BJ (cell line): Measurements from ENCODE around the gene PNP. TPM values are rescaled to one million over a fixed set of nuclear protein-coding genes. Genes with fewer than 3 reads are reported as not detected.
A peak's percentile ranks its signal among the peaks of the same experiment; 100 is the strongest.

Source experiments
- CTCF ChIA-PET: fragments of 350-600 bp; formaldehyde crosslinking; extraction: SDS; loops from one replicate; lab custom pipeline; 2021; ENCODE audit warnings: antibody characterized with exemption, inconsistent platforms; lab: Yijun Ruan, JAX
- POLR2A ChIA-PET: fragments of 300-600 bp; sonication (Branson Sonifier 250); formaldehyde crosslinking; extraction: SDS; loops from one replicate; lab custom pipeline; 2021; ENCODE audit warnings: antibody characterized with exemption; lab: Charles Lee
- DNase-seq: peaks from one replicate; pipeline ENCODE4 v3.0.0-alpha.2; 2011; ENCODE audit warnings: low read depth
- H3K27me3 ChIP-seq: 2 replicates; pipeline ENCODE4 v1.6.0; 2011; ENCODE audit warnings: low read length; ENCODE audit not compliant: control insufficient read depth, insufficient read depth
- H3K36me3 ChIP-seq: 2 replicates; pipeline ENCODE4 v1.5.1; 2011; ENCODE audit warnings: low read length; ENCODE audit not compliant: control insufficient read depth, insufficient read depth
- H3K4me3 ChIP-seq: 2 replicates; pipeline ENCODE4 v1.5.1; 2011; ENCODE audit warnings: low read depth, mild to moderate bottlenecking, control low read depth, low read length
- CTCF ChIP-seq: IDR thresholded peaks from 2 replicates; pipeline ENCODE4 v1.5.1; 2011; ENCODE audit warnings: low read depth, mild to moderate bottlenecking, control low read depth, inconsistent platforms, low read length, moderate library complexity; ENCODE audit not compliant: insufficient read depth
- polyA plus RNA-seq: library from polyadenylated mRNA; depleted of rRNA; stranded (reverse); fragments of >200 nt; gene quantifications from 2 replicates; pipeline ENCODE4 v1.2.3, GENCODE V29; 2011

PNP gene
- polyA plus RNA-seq, 1 experiment = 21.4 TPM

GRCh38 chr14:20470603-20470901 is 1.3 kb downstream of the PNP start:
- ChIA-PET CTCF (interaction anchor here (1.0 kb wide), 1 partner anchor 50 kb away, joined by 3 read pairs; no protein-coding TSS in a partner anchor), POLR2A (interaction anchor here (1.1 kb wide), 1 partner anchor 127 kb away, joined by 3 read pairs; the partner anchor contains the start of gene PARP2)
- no peak for DNase-seq
- Histone ChIP-seq H3K27me3 (no peaks in the 10 kb centered on the region), H3K4me3 (peak overlapping the region; percentile 70), H3K36me3 (peaks cover 2% of the 10 kb centered on the region; the same call in 1 of the 2 replicates)
- TF ChIP-seq CTCF = no peak

DNA sequence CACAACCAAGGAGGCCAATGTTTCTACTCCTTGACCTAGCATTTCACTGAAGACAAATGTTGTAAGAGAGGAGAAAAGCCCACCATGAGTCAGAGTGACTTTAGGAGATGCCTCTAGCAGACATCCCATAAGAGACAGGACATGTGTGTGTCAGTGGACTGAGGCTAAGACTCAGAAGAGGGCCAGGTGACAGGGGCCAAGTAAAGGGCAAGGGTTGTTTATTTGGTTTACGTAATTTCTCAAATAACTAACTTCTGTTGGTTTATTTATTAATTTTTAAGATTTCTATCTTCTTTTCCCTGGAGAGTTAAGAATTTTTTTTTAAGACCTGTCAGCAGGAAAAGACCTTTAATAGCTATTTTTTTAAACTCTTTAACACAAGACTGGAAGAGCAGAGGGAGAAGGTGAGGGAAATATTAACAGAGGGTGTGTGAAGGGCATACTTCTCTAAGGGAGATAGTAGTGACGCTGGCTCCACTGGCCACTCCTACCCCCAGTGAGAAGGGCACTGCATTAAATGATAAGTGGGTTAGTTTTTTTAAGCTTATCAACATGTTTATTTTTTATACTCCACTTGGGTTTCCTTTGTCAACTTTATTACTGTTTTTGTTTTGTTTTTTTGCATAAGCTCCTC is 3.4 kb downstream of the PNP start:
- TF ChIP-seq CTCF = no peak
- ChIA-PET CTCF (interaction anchor here (1.0 kb wide), 1 partner anchor 10 kb away, joined by 3 read pairs; no protein-coding TSS in a partner anchor), POLR2A (no interaction called here)
- Histone ChIP-seq H3K4me3 (no peak overlapping the region), H3K36me3 (peaks cover 2% of the 10 kb centered on the region; the same call in 1 of the 2 replicates), H3K27me3 (no peaks in the 10 kb centered on the region)
- DNase-seq = no peak

GRCh38 chr14:20476776-20477175 is 7.6 kb downstream of the PNP start:
- no peak for TF ChIP-seq CTCF
- CTCF ChIA-PET = no interaction called here
- no peak overlapping the region for H3K4me3 ChIP-seq
- POLR2A ChIA-PET = no interaction called here
- no peak for DNase-seq
- no peaks in the 10 kb centered on the region for H3K27me3 ChIP-seq
- peaks cover 2% of the 10 kb centered on the region; the same call in 1 of the 2 replicates for H3K36me3 ChIP-seq

GRCh38 chr14:20477211-20477876 is 8.1 kb downstream of the PNP start:
- H3K4me3 ChIP-seq = no peak overlapping the region
- no peak for DNase-seq
- POLR2A ChIA-PET = no interaction called here
- H3K36me3 ChIP-seq = peaks cover 2% of the 10 kb centered on the region; the same call in 1 of the 2 replicates
- TF ChIP-seq CTCF = no peak
- H3K27me3 ChIP-seq = no peaks in the 10 kb centered on the region
- CTCF ChIA-PET = no interaction called here

DNA sequence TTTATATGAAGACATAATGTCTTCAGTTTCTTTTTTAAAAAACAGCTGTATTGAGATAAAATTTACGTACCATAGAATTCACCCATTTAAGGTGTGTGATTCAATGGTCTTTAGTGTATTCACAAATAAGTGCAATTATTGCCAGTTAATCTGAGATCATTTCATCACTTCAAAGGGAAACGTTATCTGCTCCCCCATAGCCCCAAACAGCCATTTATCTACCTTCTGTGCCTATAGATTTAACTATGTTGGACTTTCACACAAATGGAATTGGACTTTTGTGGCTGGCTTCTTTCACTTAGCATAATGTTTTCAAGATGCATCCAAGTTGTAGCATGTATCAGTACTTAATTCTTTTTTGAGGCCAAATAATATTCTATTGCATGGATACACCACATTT is 9.7 kb downstream of the PNP start:
- POLR2A ChIA-PET = no interaction called here
- H3K27me3 ChIP-seq = no peaks in the 10 kb centered on the region
- CTCF ChIA-PET = interaction anchor here (1.1 kb wide), 1 partner anchor 53 kb away, joined by 3 read pairs; no protein-coding TSS in a partner anchor
- no peak for TF ChIP-seq CTCF
- H3K36me3 ChIP-seq = peaks cover 2% of the 10 kb centered on the region; the same call in 1 of the 2 replicates
- DNase-seq = no peak
- no peak overlapping the region for H3K4me3 ChIP-seq
